Measurements from ENCODE around the gene DMRTC2.

Gene DMRTC2

GRCh38 chr19:41892173-41892902 lies 47.5 kb downstream of the DMRTC2 start:
- no peak for DNase-seq

- DNase-seq, result no peak
These were observed 49.1 kb downstream of the DMRTC2 start for GRCh38 chr19:41893899-41894298.

DNA sequence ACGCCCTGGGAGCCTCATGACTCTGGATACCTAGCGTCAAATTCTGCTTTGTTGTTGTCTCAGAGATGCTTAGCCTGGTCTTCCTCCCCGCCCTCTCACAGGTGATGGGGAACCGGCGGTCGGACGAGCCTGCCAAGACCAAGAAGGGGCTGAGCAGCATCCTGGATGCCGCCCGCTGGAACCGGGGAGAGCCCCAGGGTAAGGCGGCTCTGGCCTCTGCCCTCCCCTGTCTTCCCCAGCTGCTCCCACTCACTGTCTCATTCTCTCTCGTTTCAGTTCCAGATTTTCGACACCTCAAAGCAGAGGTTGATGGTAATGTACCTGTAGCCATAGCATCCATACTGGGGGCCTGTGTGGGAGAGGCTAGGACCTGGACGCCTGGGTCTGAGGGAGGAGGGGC lies 49.5 kb downstream of the DMRTC2 start:
- no peak for DNase-seq

DNA sequence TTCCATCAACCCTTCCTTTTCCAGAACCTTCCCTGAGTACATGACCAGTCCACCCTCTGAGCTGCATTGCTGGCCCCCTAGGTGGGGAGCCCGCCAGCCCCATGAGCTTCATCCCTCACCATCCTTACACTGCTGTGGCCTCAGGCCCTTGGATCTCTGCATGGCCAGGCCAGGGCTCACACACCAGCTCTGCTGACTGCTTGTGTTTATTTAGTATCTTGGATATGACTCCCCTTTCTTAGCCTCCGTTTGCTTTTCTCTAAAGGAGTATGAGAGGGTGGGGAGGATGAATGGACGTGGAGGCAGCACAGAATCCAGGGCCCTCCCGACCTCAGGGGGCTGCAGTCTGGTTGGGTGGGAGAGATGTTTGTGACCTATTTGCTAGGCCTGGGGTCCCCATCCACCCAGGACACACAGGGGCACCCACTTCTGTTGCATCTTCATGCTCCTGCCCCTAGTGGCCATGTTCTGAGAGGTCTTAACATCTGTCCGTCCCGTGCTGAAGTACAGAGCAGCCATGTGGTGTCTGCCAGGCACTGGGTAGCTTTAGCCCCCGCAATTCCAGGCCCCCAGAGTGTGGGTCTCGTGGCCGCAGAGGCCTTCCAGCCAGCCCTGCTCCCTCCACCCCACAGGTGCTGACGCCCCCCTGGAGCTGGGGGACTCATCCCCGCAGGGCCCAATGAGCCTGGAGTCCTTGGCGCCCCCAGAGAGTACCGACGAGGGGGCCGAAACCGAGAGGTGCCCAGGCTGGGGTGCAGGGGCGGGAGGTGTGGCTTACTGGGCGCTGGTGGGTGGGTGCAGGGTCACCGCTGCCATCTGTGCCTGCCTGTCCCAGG lies 51.1 kb downstream of the DMRTC2 start:
- no peak for DNase-seq

DNA sequence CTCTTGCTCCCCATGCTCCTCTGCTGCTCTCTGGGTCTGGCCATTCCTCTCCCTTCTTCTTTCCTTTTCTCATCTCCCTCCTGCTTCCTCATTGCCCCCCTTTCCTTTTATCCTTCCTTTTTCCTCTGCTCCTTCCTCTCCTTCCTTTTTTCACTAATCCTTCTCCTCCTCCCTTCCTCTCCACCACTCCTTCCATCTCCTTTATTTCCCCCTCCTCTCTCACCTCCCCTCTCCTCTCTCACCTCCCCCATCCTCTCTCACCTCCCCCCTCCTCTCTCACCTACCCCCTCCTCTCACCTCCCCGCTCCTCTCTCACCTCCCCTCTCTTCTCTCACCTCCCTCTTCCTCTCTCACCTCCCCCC lies 51.7 kb downstream of the DMRTC2 start:
- DNase-seq, result no peak

- DNase-seq, result no peak
These were observed 52.3 kb downstream of the DMRTC2 start for GRCh38 chr19:41897181-41897580.

- DNase-seq, result no peak
These were observed 53.0 kb downstream of the DMRTC2 start for GRCh38 chr19:41897820-41898219.

GRCh38 chr19:41898235-41898634 lies 53.4 kb downstream of the DMRTC2 start:
- no peak for DNase-seq
